Activated CD4-positive, alpha-beta T cell treated with anti-CD3 and anti-CD28 coated beads, Interleukin-2, amount 50 U/mL, for 24 hours (primary cell): ENCODE measurements around the gene EIF4B.
"Not testable (repeated sequence)": the region's sequence is repeated elsewhere in the genome, so short reads cannot be mapped to it uniquely, and the experiment has no call there.

Experiments
- DNase-seq, 2 donors: peaks; one replicate each; pipeline ENCODE4 v3.0.0-alpha.2; 2020; ENCODE audit warnings: low read depth in 1 of 2, low spot score in 1 of 2

Gene EIF4B

GRCh38 chr12:53005986-53006809, at the start of gene EIF4B:
Gene EIF4B (plus strand): TSS chr12:53006456. CDS start chr12:53006484, 28 bp downstream.
- DNase-seq, result peak; percentile 96 to 99

- DNase-seq, result no peak
Measured at GRCh38 chr12:52956987-52957386, 49.3 kb upstream of the EIF4B start.

- no peak for DNase-seq
Measured at GRCh38 chr12:52964556-52965336, 41.5 kb upstream of the EIF4B start.

- DNase-seq, result no peak
Measured at GRCh38 chr12:52965337-52965731, 40.9 kb upstream of the EIF4B start.

- no peak for DNase-seq
Measured at GRCh38 chr12:52969166-52969795, 37.0 kb upstream of the EIF4B start.

- no peak for DNase-seq
Measured at GRCh38 chr12:52969828-52970569, 36.3 kb upstream of the EIF4B start.

- no peak for DNase-seq
Measured at GRCh38 chr12:52971679-52972329, 34.5 kb upstream of the EIF4B start.

GRCh38 chr12:52975204-52975603, 31.1 kb upstream of the EIF4B start:
- DNase-seq, result no peak

GRCh38 chr12:52975820-52976573, 30.3 kb upstream of the EIF4B start:
- no peak for DNase-seq

- no peak for DNase-seq
Measured at GRCh38 chr12:52976574-52977071, 29.6 kb upstream of the EIF4B start.

- DNase-seq, result no peak
Measured at GRCh38 chr12:52977170-52977569, 29.1 kb upstream of the EIF4B start.

GRCh38 chr12:52980096-52980649, 26.1 kb upstream of the EIF4B start:
- DNase-seq, result no peak

- DNase-seq, result peak; percentile 52 to 84
Measured at GRCh38 chr12:52980650-52981423, 25.4 kb upstream of the EIF4B start.

- no peak for DNase-seq
Measured at GRCh38 chr12:52984136-52984535, 22.1 kb upstream of the EIF4B start.

GRCh38 chr12:52988898-52989297, 17.4 kb upstream of the EIF4B start:
- DNase-seq, result no peak

- DNase-seq, result no peak
Measured at GRCh38 chr12:52990206-52990605, 16.1 kb upstream of the EIF4B start.

- DNase-seq, result not testable (repeated sequence)
Measured at GRCh38 chr12:52992240-52992639, 14.0 kb upstream of the EIF4B start.

GRCh38 chr12:52992699-52993557, 13.3 kb upstream of the EIF4B start:
- DNase-seq, result no peak
